Esophagus muscularis mucosa (tissue), 4 donors: ENCODE results near the gene SLCO4A1. TPM values are rescaled to one million over a fixed set of nuclear protein-coding genes. Genes with fewer than 3 reads are reported as not detected.

ENCODE experiments used
- DNase-seq: peaks from one replicate; pipeline ENCODE4 v3.0.0-alpha.2; 2017; ENCODE audit errors: extremely low spot score
- H3K27ac ChIP-seq, 4 donors: fragments of 200-600 bp; sonication (generic); replicated peaks in 1 of 4; 1 replicate in 3 of 4; 2 replicates in 1 of 4; pipeline ENCODE4 v1.5.1; 2016 to 2019; ENCODE audit warnings: mild to moderate bottlenecking in 1 of 4
- H3K27me3 ChIP-seq, 4 donors: fragments of 200-600 bp; sonication (generic); one replicate each; pipeline versions ENCODE4 v1.5.1 to v1.6.0; 2016 to 2019
- H3K36me3 ChIP-seq, 4 donors: fragments of 200-600 bp; sonication (generic); one replicate each; pipeline ENCODE4 v1.5.1; 2016 to 2019
- H3K4me1 ChIP-seq, 4 donors: fragments of 200-600 bp; sonication (generic); one replicate each; pipeline ENCODE4 v1.5.1; 2016 to 2019
- H3K4me3 ChIP-seq, 4 donors: fragments of 200-600 bp; sonication (generic); 1 replicate in 2 of 4; 2 replicates in 2 of 4; pipeline ENCODE4 v1.5.1; 2016 to 2019; ENCODE audit warnings: mild to moderate bottlenecking in 4 of 4, moderate library complexity in 1 of 4
- H3K9me3 ChIP-seq, 4 donors: fragments of 200-600 bp; sonication (generic); 1 replicate in 3 of 4; 2 replicates in 1 of 4; pipeline ENCODE4 v1.5.1; 2016 to 2019
- CTCF ChIP-seq, 3 experiments: fragments of 200-600 bp in 2 of 3; fragments of 450-650 bp in 1 of 3; sonication (generic) in 2 of 3; IDR thresholded peaks; one replicate each; pipeline ENCODE4 v1.5.1; 2017 to 2019; ENCODE audit warnings: antibody characterized with exemption in 3 of 3, mild to moderate bottlenecking in 2 of 3, moderate library complexity in 1 of 3
- EP300 ChIP-seq: sonication (generic); formaldehyde crosslinking; IDR thresholded peaks from one replicate; pipeline ENCODE4 v1.6.1; 2017; ENCODE audit warnings: antibody characterized with exemption
- POLR2A ChIP-seq: fragments of 450-650 bp; IDR thresholded peaks from one replicate; pipeline ENCODE4 v1.6.1; 2017; ENCODE audit warnings: antibody characterized with exemption, moderate library complexity, mild to moderate bottlenecking, low read depth
- POLR2AphosphoS5 ChIP-seq, 2 donors: sonication (generic); formaldehyde crosslinking; IDR thresholded peaks; one replicate each; pipeline ENCODE4 v1.6.1; 2017; ENCODE audit warnings: antibody characterized with exemption in 2 of 2
- WGBS: methylation state at CpG from one replicate; pipeline ENCODE4 v1.1.5; 2018; 5-methylcytosine and 5-hydroxymethylcytosine counted together
- intact Hi-C: fragments of 100-400 bp; cut with DNase I; formaldehyde crosslinking; loops from one replicate; pipeline ENCODE4 v1.15.1; 2023
- total RNA-seq, 4 donors: library from RNA; depleted of rRNA; stranded (reverse); fragments of >200 nt; gene quantifications; one replicate each; pipeline versions ENCODE4 v1.1.0 to v1.2.1, GENCODE V29; 2016

Gene SLCO4A1
- total RNA-seq, 4 donors from 2014 or later, result 10.0 to 42.4 (median 30.1) TPM

- Histone ChIP-seq H3K36me3 (no peaks in the 10 kb centered on the region), H3K9me3 (no peaks in the 10 kb centered on the region), H3K4me1 (peaks cover 35 to 51% (median 46%) of the 10 kb centered on the region in 4 donors), H3K4me3 (no peak overlapping the region), H3K27me3 (peaks cover 0 to 26% (median 0%) of the 10 kb centered on the region in 4 donors), H3K27ac (peak overlapping the region; percentile 55 to 79 (median 58))
- DNase-seq, result no peak
- intact Hi-C loops, result loop anchor here (10.0 kb wide), 1 partner anchor 204 kb away; no protein-coding TSS in a partner anchor
- WGBS, result 73% methylated on average over 18 of the region's 26 CpGs
- TF ChIP-seq CTCF (IDR thresholded peaks at IDR 0.05), result no peak
- TF ChIP-seq POLR2A, result no peak
Measured at GRCh38 chr20:62618611-62619529, 23.4 kb upstream of the SLCO4A1 start.

DNA sequence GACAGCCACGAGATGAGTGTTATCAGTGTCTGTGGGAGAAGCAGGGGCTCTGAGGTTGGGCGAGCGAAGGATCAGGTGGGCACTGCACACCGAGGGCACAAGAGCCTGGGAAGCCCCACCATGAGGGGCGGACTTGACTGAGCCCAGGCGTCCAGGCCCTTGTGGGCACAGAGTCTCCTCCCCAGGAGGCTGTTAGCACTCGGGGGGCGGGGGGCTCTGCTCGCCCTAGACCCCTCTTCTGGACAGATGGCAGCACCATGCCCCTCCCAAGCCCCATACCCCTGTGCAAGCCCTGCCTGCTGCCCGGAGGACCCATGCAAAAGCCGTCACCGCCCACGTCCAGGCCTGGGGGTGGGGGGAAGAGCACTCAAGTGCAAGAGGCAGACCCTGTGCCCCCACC is 21.7 kb upstream of the SLCO4A1 start:
- H3K27ac ChIP-seq, result no peak overlapping the region
- H3K4me3 ChIP-seq, result no peak overlapping the region
- peaks cover 52 to 68% (median 64%) of the 10 kb centered on the region in 4 donors for H3K4me1 ChIP-seq
- no peak for TF ChIP-seq CTCF (IDR thresholded peaks at IDR 0.05)
- TF ChIP-seq EP300, result no peak
- TF ChIP-seq POLR2A, result no peak
- TF ChIP-seq POLR2AphosphoS5 (IDR thresholded peaks at IDR 0.05), result no peak
- no peak for DNase-seq
- H3K36me3 ChIP-seq, result no peaks in the 10 kb centered on the region
- intact Hi-C loops, result no loop called here
- 78% methylated on average over 9 of the region's 13 CpGs for WGBS
- H3K27me3 ChIP-seq, result peaks cover 0 to 26% (median 0%) of the 10 kb centered on the region in 4 donors
- H3K9me3 ChIP-seq, result no peaks in the 10 kb centered on the region

DNA sequence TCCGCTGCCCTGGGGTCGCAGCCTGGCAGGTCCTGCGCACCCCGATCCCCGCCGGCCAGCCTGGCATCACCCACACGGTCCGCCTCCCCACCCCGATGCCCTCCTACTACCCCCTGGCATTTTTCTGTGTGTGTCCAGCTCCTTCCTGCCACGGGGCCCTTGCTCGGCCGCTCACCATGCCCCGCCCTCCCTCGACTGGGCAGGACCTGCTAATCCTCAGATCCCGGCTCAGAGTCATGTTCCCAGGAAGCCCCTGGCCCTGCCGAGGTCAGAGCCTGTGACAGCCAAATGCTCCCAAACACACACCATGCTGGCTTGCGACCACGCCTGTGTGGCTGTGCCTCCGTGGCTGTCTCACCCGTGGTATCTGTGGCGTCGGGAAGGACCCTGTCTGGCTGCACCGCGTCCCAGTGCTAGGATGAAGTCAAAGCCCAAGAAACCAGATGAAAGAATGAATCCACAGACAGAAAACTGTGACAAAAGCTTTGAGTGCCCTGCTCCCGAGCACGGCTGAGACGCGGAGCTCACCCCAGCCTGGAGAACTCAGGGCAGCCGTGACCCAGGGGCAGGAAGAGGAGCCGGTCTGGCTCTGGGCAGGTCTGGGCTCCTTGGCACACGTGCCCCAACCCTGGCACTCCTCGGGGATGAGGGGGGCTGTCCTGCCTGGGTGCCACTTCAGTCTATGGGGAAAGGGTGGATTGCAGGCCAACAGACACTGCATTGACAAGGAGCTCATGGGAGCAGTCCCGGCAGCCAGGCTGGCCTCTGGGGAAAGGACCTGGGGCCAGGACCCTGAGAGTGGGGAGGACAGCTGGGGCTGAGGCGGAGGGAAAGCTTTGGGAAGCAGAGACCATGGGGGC is 20.8 kb upstream of the SLCO4A1 start:
- Histone ChIP-seq H3K9me3 (no peaks in the 10 kb centered on the region), H3K27me3 (peaks cover 0 to 26% (median 0%) of the 10 kb centered on the region in 4 donors), H3K36me3 (no peaks in the 10 kb centered on the region), H3K27ac (peak overlapping the region in 3 of 4 donors; percentile 85 to 87 (median 87)), H3K4me3 (no peak overlapping the region), H3K4me1 (peaks cover 57 to 75% (median 66%) of the 10 kb centered on the region in 4 donors)
- no peak for TF ChIP-seq CTCF (IDR thresholded peaks at IDR 0.05)
- 85% methylated on average over 27 of the region's 34 CpGs for WGBS
- intact Hi-C loops, result no loop called here
- no peak for DNase-seq

- peaks cover 48 to 68% (median 58%) of the 10 kb centered on the region in 4 donors for H3K4me1 ChIP-seq
- no peaks in the 10 kb centered on the region for H3K36me3 ChIP-seq
- no peak for DNase-seq
- H3K4me3 ChIP-seq, result no peak overlapping the region
- no peak for TF ChIP-seq POLR2AphosphoS5 (IDR thresholded peaks at IDR 0.05)
- no peak for TF ChIP-seq POLR2A
- TF ChIP-seq EP300, result no peak
- TF ChIP-seq CTCF (IDR thresholded peaks at IDR 0.05), result no peak
- no peaks in the 10 kb centered on the region for H3K9me3 ChIP-seq
- peak overlapping the region; percentile 85 to 88 (median 87) for H3K27ac ChIP-seq
- intact Hi-C loops, result no loop called here
- 81% methylated on average over 12 of the region's 25 CpGs for WGBS
- peaks cover 0 to 25% (median 0%) of the 10 kb centered on the region in 4 donors for H3K27me3 ChIP-seq
Measured at GRCh38 chr20:62622178-62622876, 20.0 kb upstream of the SLCO4A1 start.
